HCT116 (cell line): ENCODE results near the gene GARNL3. TPM values are rescaled to one million over a fixed set of nuclear protein-coding genes. Genes with fewer than 3 reads are reported as not detected.

Experiments
- ATAC-seq: fragments of 200-7000 bp; cut with Tn5 transposase; 2 replicates; pipeline ENCODE4 v1.9.1; 2020; ENCODE audit warnings: mild to moderate bottlenecking, moderate library complexity
- BruUV-seq: library from RNA; stranded (reverse); fragments of 400-500 nt; replicated peaks from 2 replicates; lab custom pipeline; 2021; lab: Mats Ljungman, UMichigan
- CTCF ChIA-PET: fragments of 300-600 bp; sonication (Branson Sonifier 250); formaldehyde crosslinking; loops from one replicate; lab custom pipeline; 2021; ENCODE audit warnings: antibody characterized with exemption; lab: Charles Lee
- POLR2A ChIA-PET: fragments of 300-600, 350-600 bp; sonication (Branson Sonifier 250); formaldehyde crosslinking; loops from one replicate; lab custom pipeline; 2021; ENCODE audit warnings: antibody characterized with exemption; lab: Charles Lee
- RAD21 ChIA-PET, 2 experiments: fragments of 300-600 bp; sonication (Branson Sonifier 250); formaldehyde crosslinking; loops; one replicate each; lab custom pipeline; 2023; ENCODE audit warnings: low total read pairs in 2 of 2; ENCODE audit not compliant: uncharacterized antibody in 2 of 2, unreplicated experiment in 2 of 2, low non-redundant PET in 1 of 2; lab: Charles Lee
- DNase-seq: peaks from one replicate; pipeline ENCODE4 v3.0.0-alpha.2; 2010; ENCODE audit warnings: low read depth, low spot score
- H2AFZ ChIP-seq: fragments of 200-600 bp; shearing (Covaris generic), sonication (generic); 2 replicates; pipeline ENCODE4 v1.6.1; 2017; ENCODE audit warnings: low read depth, mixed run types, mixed read lengths, antibody characterized with exemption, low read length; ENCODE audit not compliant: poor library complexity, severe bottlenecking
- H3K27ac ChIP-seq: 2 replicates; pipeline ENCODE4 v1.5.1; 2012; ENCODE audit warnings: low read depth, low read length
- H3K27me3 ChIP-seq: fragments of 200-600 bp; sonication (generic); 2 replicates; pipeline ENCODE4 v1.6.1; 2016; ENCODE audit warnings: mixed run types, low read length, mixed read lengths; ENCODE audit not compliant: insufficient read depth
- H3K36me3 ChIP-seq, 2 experiments: fragments of 200-500 bp in 1 of 2; fragments of 200-600 bp in 1 of 2; sonication (Bioruptor generic) in 1 of 2; sonication (generic) in 1 of 2; 2 replicates each; pipeline versions ENCODE4 v1.5.1 to v1.6.1; 2014 to 2016; ENCODE audit warnings: low read length in 2 of 2, inconsistent platforms in 1 of 2, mixed read lengths in 1 of 2, mixed run types in 1 of 2; ENCODE audit not compliant: insufficient read depth in 2 of 2, control insufficient read depth in 1 of 2
- H3K4me1 ChIP-seq, 2 experiments: fragments of 200-600 bp in 1 of 2; sonication (generic) in 1 of 2; 2 replicates each; pipeline versions ENCODE4 v1.5.1 to v1.6.1; 2012 to 2017; ENCODE audit warnings: low read length in 2 of 2, inconsistent platforms in 1 of 2, mild to moderate bottlenecking in 1 of 2, mixed read lengths in 1 of 2, mixed run types in 1 of 2, moderate library complexity in 1 of 2; ENCODE audit not compliant: insufficient read depth in 2 of 2, control insufficient read depth in 1 of 2
- H3K4me2 ChIP-seq: fragments of 200-600 bp; sonication (generic); 2 replicates; pipeline ENCODE4 v1.6.1; 2017; ENCODE audit warnings: mixed run types, low read length, mixed read lengths
- H3K4me3 ChIP-seq, 2 experiments: fragments of 200-600 bp in 1 of 2; sonication (generic) in 1 of 2; replicated peaks in 1 of 2; 2 replicates each; pipeline ENCODE4 v1.5.1; 2011 to 2016; ENCODE audit warnings: low read length in 2 of 2, control low read depth in 1 of 2, low read depth in 1 of 2, mild to moderate bottlenecking in 1 of 2, mixed read lengths in 1 of 2, mixed run types in 1 of 2
- H3K79me2 ChIP-seq: fragments of 200-600 bp; sonication (generic); 2 replicates; pipeline ENCODE4 v1.6.1; 2017; ENCODE audit warnings: mild to moderate bottlenecking, mixed run types, low read length, moderate library complexity, mixed read lengths; ENCODE audit not compliant: insufficient read depth
- H3K9ac ChIP-seq: fragments of 200-600 bp; sonication (generic); 2 replicates; pipeline ENCODE4 v1.6.1; 2016; ENCODE audit warnings: low read length, mixed read lengths
- H3K9me2 ChIP-seq: fragments of 200-600 bp; sonication (generic), shearing (Covaris generic); 2 replicates; pipeline ENCODE4 v1.6.1; 2017; ENCODE audit warnings: mixed run types, mild to moderate bottlenecking, moderate library complexity; ENCODE audit not compliant: insufficient read depth
- H3K9me3 ChIP-seq, 2 experiments: fragments of 200-500 bp in 1 of 2; fragments of 200-600 bp in 1 of 2; sonication (Bioruptor generic) in 1 of 2; sonication (generic) in 1 of 2; 2 replicates each; pipeline ENCODE4 v1.6.1; 2014 to 2017; ENCODE audit warnings: low read length in 2 of 2, mixed read lengths in 2 of 2, inconsistent platforms in 1 of 2, low read depth in 1 of 2, mild to moderate bottlenecking in 1 of 2, mixed run types in 1 of 2, moderate library complexity in 1 of 2; ENCODE audit not compliant: control insufficient read depth in 1 of 2, insufficient read depth in 1 of 2
- H4K20me1 ChIP-seq: fragments of 200-600 bp; sonication (generic), shearing (Covaris generic); 2 replicates; pipeline ENCODE4 v1.6.1; 2017; ENCODE audit warnings: mixed run types, mild to moderate bottlenecking, moderate library complexity; ENCODE audit not compliant: insufficient read depth
- CEBPB ChIP-seq: IDR thresholded peaks from 2 replicates; pipeline ENCODE4 v1.6.1; 2012; ENCODE audit warnings: low read depth
- EZH2 ChIP-seq: fragments of 200-600 bp; sonication (generic); IDR thresholded peaks from 2 replicates; pipeline ENCODE4 v1.6.1; 2017; ENCODE audit warnings: antibody characterized with exemption, mixed run types
- JUND ChIP-seq: IDR thresholded peaks from 2 replicates; pipeline ENCODE4 v1.6.1; 2012
- POLR2A ChIP-seq: IDR thresholded peaks from 2 replicates; pipeline ENCODE4 v1.7.0; 2011; ENCODE audit warnings: borderline replicate concordance; ENCODE audit not compliant: insufficient read depth, insufficient read length; ENCODE audit errors: extremely low read depth
- POLR2AphosphoS5 ChIP-seq: IDR thresholded peaks from 2 replicates; pipeline ENCODE4 v1.6.1; 2011; ENCODE audit warnings: mild to moderate bottlenecking, low read depth, low read length, moderate library complexity
- RAD21 ChIP-seq: IDR thresholded peaks from 2 replicates; pipeline ENCODE4 v1.6.1; 2012; ENCODE audit warnings: low read depth, mild to moderate bottlenecking
- SP1 ChIP-seq: IDR thresholded peaks from 2 replicates; pipeline ENCODE4 v1.6.1; 2012; ENCODE audit warnings: low read depth
- intact Hi-C: fragments of 100-400 bp; cut with micrococcal nuclease; formaldehyde crosslinking; loops from 2 replicates; pipeline ENCODE4 v1.10.0; 2022
- total RNA-seq: library from RNA; stranded (reverse); gene quantifications from one replicate; pipeline ENCODE4 v1.2.1, GENCODE V29; 2021; ENCODE audit not compliant: unreplicated experiment
- TF ChIP-seq, protein P1 (sequence below): IDR thresholded peaks from 2 replicates; pipeline ENCODE4 v1.6.1; 2011; ENCODE audit warnings: mild to moderate bottlenecking, low read length, moderate library complexity; ENCODE audit not compliant: insufficient replicate concordance; ENCODE audit errors: extremely low read depth

The GARNL3 gene
- total RNA-seq, 1 experiment from 2014 or later, result 8.8 TPM

DNA sequence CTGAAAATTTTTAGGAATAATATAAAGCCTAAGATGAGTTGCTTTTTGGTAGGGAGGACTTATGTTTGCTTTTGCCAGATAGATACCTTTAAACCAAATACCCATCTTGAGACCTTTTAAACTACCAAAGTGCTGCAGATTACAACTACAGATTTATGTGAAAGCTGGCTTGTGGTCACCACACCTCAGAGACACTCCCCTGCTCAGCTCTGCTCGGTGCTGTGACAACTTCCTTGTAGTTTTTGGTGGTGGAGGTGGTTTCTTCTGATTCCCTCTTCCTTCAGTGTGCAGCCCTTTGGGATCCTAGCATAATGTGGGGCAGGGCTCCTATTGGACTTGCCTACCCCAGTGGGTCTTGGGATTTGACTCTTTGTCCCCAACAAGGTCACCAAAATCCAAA, 29.2 kb downstream of the GARNL3 start:
- Histone ChIP-seq H3K9ac (no peak overlapping the region), H3K4me3 (no peak overlapping the region), H3K9me2 (no peaks in the 10 kb centered on the region), H4K20me1 (no peaks in the 10 kb centered on the region), H3K4me2 (no peak overlapping the region), H3K79me2 (no peaks in the 10 kb centered on the region), H3K36me3 (no peaks in the 10 kb centered on the region), H3K27ac (no peak overlapping the region), H3K27me3 (no peaks in the 10 kb centered on the region), H3K9me3 (no peaks in the 10 kb centered on the region), H3K4me1 (no peaks in the 10 kb centered on the region), H2AFZ (no peak overlapping the region)
- ChIA-PET CTCF (no interaction called here), POLR2A (no interaction called here), RAD21 (no interaction called here)
- no TSS peak for BruUV-seq
- intact Hi-C loops, result no loop called here
- ATAC-seq, result no peak
- TF ChIP-seq SP1, result no peak
- no peak for TF ChIP-seq EZH2
- TF ChIP-seq POLR2AphosphoS5, result no peak
- TF ChIP-seq CEBPB, result no peak
- DNase-seq, result no peak

DNA sequence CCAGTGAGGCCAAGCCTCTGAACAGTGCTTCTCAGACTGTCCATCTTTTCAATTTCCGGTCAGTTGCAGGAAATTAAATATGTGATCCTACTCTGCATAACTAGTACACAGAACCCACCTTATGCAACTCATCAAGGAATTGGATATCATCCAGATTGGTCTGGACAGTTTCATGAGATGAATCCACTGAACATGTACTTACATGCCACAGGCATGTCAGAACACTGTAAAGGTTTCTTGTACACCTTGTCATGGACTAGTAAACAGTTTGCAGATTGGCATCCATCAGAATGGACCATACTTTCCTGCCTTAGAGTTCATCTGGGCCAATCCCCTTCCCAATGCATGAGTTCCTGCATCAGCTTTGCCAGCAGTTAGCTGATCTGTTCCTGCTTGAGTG, 30.4 kb downstream of the GARNL3 start:
- no peak for TF ChIP-seq JUND
- TF ChIP-seq RAD21, result no peak
- TF ChIP-seq, protein P1, sequence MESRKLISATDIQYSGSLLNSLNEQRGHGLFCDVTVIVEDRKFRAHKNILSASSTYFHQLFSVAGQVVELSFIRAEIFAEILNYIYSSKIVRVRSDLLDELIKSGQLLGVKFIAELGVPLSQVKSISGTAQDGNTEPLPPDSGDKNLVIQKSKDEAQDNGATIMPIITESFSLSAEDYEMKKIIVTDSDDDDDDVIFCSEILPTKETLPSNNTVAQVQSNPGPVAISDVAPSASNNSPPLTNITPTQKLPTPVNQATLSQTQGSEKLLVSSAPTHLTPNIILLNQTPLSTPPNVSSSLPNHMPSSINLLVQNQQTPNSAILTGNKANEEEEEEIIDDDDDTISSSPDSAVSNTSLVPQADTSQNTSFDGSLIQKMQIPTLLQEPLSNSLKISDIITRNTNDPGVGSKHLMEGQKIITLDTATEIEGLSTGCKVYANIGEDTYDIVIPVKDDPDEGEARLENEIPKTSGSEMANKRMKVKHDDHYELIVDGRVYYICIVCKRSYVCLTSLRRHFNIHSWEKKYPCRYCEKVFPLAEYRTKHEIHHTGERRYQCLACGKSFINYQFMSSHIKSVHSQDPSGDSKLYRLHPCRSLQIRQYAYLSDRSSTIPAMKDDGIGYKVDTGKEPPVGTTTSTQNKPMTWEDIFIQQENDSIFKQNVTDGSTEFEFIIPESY, result no peak
- TF ChIP-seq POLR2A, result no peak
- no peak overlapping the region for H3K9ac ChIP-seq
- H3K9me2 ChIP-seq, result no peaks in the 10 kb centered on the region
- no peak for DNase-seq
- H3K9me3 ChIP-seq, result no peaks in the 10 kb centered on the region
- H3K4me3 ChIP-seq, result no peak overlapping the region
- H3K27ac ChIP-seq, result no peak overlapping the region
- BruUV-seq, result no TSS peak
- H3K4me1 ChIP-seq, result no peaks in the 10 kb centered on the region
- ChIA-PET POLR2A (no interaction called here), CTCF (no interaction called here), RAD21 (no interaction called here)
- H4K20me1 ChIP-seq, result no peaks in the 10 kb centered on the region
- ATAC-seq, result no peak
- no peak overlapping the region for H3K4me2 ChIP-seq
- no peaks in the 10 kb centered on the region for H3K36me3 ChIP-seq
- H2AFZ ChIP-seq, result no peak overlapping the region
- no peaks in the 10 kb centered on the region for H3K79me2 ChIP-seq
- intact Hi-C loops, result no loop called here
- H3K27me3 ChIP-seq, result no peaks in the 10 kb centered on the region
